Raji (cell line): ENCODE data around the gene PCGF2.

ENCODE experiments used
- POLR2A ChIP-seq: IDR thresholded peaks from 2 replicates; pipeline ENCODE4 v1.6.1; 2011; ENCODE audit warnings: low read depth, low read length, control low read depth; ENCODE audit not compliant: insufficient read depth

Gene PCGF2

DNA sequence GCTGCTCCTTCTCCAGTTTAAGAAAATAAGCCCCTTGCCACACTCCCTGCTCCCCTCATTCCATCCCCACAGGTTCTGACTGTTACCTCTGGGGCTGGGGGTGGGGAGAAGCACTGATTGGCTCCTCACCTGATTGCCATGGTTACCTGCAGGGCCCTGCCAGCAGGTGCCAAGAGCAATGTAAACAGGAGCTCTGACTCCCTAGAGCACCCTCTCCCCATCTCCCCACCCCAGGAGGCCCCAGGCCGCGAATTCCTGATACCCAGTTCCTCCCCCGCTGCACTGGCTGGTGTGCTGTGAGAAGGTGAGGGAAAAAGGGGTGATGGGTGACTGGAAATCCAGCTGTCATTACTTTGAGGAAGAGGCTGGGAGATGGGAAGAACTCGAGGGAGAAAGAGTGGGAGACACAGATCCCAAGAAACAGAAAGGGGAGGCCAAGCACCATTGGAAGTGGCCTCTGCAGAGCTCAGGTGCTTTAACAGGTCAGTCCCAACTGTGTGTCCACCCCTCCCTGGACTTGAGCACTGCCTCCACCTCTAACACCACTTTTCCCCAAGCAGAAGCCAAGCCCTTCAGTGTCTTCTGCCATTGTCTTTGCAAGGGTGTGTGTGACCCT is 4.5 kb downstream of the PCGF2 start:
- TF ChIP-seq POLR2A: no peak

DNA sequence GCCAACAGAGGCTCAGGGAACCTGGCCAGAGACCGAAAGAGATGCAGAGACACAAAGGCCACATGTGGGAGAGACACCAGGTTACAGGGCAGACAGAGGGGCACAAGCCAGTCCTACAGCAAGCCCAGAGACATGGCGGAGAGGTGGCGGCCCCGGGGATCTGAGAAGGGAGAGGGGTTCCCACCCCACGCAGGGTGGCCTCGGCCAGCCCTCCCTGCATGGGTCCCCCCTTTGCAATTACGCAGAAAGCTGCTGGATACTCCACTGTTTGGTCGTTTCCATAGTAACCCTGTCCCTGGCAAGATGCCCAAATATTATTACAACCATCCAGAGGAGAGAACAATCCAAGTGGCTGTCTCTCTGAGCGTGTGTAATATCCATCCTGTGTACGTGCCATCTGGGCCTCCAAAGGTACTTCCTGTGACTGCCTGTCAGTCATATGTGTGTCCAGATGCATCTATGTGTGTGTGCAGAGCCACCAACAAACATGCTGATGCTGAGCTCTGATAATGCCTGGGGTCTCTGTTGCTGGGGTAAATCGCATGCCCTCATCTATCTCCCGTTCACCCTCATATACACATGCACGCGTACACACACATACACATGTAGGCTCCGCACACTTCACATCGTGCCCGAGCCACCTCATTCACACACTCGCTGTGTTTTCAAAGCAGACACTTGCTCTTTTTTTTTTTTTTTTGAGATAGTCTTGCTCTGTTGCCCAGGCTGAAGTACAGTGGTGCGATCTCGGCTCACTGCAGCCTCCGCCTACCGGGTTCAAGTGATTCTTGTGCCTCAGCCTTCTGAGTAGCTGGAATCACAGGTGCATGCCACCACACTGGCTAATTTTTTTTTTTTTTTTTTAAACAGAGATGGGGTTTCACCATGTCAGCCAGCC is 5.5 kb downstream of the PCGF2 start:
- no peak for TF ChIP-seq POLR2A

DNA sequence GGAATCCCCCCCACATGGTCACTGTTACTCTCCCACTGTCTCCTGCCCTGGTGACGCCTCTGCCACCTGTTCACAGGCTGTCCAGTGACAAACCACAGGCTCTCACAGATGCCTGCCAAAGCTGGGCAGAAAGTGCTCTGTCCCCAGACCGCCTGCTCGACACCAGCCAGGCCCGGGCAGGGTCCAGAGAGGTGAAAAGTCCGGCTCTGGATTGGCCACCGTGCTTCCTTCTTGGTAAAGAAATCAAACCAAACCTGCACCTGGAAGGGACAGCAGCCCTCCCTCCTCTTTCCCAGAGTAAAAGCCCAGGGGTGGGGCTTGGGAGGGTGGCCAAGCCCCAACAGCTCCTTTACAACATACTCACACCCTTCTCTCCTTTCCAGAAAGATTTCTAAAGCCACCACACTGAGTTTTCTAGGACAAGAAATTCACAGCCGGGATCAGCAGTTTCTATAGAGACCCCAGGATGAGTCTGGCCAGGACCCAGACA is 6.2 kb downstream of the PCGF2 start:
- TF ChIP-seq POLR2A: no peak

- no peak for TF ChIP-seq POLR2A
Observed at GRCh38 chr17:38741461-38741860, 6.7 kb downstream of the PCGF2 start.

GRCh38 chr17:38740806-38741205 is 7.3 kb downstream of the PCGF2 start:
- no peak for TF ChIP-seq POLR2A

- TF ChIP-seq POLR2A: no peak
Observed at GRCh38 chr17:38740044-38740443, 8.1 kb downstream of the PCGF2 start.

DNA sequence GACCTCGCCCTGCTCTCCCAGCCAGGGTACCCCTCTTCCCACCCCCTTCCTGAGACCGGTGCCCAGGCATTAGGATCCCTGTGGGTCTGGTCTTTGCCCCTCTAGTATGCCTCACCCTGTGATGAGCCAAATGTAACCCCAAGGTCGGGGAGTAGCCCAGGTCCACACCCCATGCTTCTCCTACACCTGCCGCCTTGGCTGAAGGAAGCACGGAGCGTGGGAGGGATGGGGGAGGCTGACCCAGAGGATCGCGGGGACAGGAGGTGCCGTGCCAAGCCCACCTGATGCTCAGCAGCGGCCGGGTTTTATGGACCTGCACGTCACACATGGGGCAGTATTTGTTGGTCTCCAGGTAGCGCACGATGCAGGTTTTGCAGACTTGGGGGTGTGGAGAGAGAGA is 8.8 kb downstream of the PCGF2 start:
- no peak for TF ChIP-seq POLR2A

- no peak for TF ChIP-seq POLR2A
Observed at GRCh38 chr17:38738686-38739085, 9.4 kb downstream of the PCGF2 start.

GRCh38 chr17:38738007-38738662 is 10.0 kb downstream of the PCGF2 start:
- TF ChIP-seq POLR2A: 0 out of 2 replicates have a peak, but pooled peaks have one; percentile 25

- peak; percentile 35; the same call in 1 of the 2 replicates for TF ChIP-seq POLR2A
Observed at GRCh38 chr17:38735161-38735997, 12.8 kb downstream of the PCGF2 start.

DNA sequence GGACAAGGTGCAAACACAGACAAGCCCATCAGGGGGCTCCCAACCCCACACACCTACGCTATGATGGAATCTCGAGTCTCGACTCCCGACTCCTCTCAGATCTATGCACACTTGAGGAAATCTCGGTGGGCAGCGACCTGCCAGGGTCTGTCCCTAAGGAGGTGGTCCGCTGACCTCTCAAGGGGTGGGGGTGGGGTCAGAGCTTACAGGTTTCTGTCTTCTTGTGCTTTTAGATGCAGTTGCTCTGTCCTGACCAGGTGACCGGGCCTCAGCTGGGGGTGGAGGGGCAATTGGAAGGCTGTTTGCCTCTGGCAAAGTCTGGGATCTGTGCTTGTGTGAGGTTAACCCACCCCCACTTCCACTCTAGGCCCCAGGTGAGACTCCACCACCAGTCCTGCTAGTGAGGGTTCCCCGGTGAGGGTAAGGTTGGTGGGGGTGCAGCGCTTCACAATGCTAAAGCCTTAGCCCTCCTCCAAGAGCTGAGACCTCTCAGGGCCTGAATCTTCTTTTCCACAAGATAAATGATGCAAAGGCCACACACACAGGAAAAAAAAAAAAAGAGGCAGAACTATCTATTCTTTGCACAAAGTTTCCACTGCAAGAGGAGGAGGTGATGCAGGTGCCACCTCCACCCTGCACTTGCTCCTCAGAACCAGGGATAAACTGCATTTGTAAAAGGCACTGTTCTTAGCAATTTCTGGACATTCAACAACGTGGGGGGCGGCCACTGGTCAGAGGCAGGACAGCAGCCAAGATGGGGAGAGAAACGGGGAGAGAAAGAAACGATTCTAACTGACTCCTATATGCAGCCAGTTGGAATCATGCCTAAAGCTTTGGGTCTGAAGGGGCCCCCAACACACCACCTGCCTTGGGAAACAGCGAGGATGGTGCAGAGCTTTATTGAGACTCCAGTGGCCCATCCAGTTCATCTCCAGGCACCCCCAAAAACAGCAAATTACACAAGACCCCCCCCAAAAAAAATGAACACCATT is 13.9 kb downstream of the PCGF2 start:
- 0 out of 2 replicates have a peak, but pooled peaks have one; percentile 16 for TF ChIP-seq POLR2A

DNA sequence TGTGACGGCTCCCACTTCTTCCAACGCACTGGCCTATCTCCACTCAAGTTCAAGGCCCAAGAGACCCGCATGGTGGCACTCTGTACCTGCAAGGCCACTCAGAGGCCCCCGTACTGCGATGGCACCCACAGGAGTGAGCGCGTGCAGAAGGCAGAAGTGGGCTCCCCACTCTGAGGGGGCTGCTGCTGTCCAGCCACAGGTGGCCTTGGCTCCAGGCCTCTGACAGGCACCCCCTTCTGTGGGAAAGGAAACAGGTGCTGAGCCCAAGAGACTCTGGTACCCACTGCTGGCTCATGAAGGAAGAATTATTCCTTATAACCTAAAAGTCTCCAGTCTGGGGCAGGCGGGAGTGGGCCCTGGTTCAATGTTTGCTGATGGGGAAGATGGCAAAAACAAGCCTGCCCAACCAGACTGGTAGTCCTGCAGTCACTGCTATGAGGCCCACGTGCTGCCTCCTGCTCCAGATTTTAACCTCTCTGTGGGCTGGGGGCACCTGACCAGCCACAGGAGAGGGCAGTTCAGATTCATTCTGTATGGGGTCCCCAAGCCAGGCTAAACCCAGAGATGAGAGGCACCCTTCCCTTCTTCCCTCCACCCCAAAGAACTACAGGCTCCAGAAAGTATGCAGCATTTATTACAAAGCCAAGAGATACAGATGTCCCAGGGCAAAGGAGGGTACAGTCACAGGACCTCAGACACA is 14.7 kb downstream of the PCGF2 start:
- 0 out of 2 replicates have a peak, but pooled peaks have one; percentile 10 for TF ChIP-seq POLR2A
